IPS-18c (cell line): ENCODE measurements around the gene NUFIP1.

Source experiments
- H3K4me3 ChIP-seq: 2 replicates; pipeline ENCODE4 v1.7.0; 2013; ENCODE audit warnings: low read depth, mild to moderate bottlenecking, low read length, moderate library complexity; ENCODE audit not compliant: insufficient read depth
- H3K9me3 ChIP-seq: one replicate; pipeline ENCODE4 v1.6.1; 2013; ENCODE audit warnings: mild to moderate bottlenecking, low read length, moderate library complexity; ENCODE audit not compliant: control insufficient read depth, insufficient read depth

Gene NUFIP1

GRCh38 chr13:44932171-44932849 lies 57.0 kb downstream of the NUFIP1 start:
- Histone ChIP-seq H3K4me3 (no peak overlapping the region), H3K9me3 (no peaks in the 10 kb centered on the region)

- no peaks in the 10 kb centered on the region for H3K9me3 ChIP-seq
- H3K4me3 ChIP-seq: no peak overlapping the region
Measured at GRCh38 chr13:44930963-44931623, 58.2 kb downstream of the NUFIP1 start.

GRCh38 chr13:44930280-44930679 lies 59.0 kb downstream of the NUFIP1 start:
- Histone ChIP-seq H3K4me3 (no peak overlapping the region), H3K9me3 (no peaks in the 10 kb centered on the region)

- Histone ChIP-seq H3K9me3 (no peaks in the 10 kb centered on the region), H3K4me3 (no peak overlapping the region)
Measured at GRCh38 chr13:44929692-44930091, 59.6 kb downstream of the NUFIP1 start.

- no peak overlapping the region for H3K4me3 ChIP-seq
Measured at GRCh38 chr13:44927968-44928367, 61.3 kb downstream of the NUFIP1 start.

DNA sequence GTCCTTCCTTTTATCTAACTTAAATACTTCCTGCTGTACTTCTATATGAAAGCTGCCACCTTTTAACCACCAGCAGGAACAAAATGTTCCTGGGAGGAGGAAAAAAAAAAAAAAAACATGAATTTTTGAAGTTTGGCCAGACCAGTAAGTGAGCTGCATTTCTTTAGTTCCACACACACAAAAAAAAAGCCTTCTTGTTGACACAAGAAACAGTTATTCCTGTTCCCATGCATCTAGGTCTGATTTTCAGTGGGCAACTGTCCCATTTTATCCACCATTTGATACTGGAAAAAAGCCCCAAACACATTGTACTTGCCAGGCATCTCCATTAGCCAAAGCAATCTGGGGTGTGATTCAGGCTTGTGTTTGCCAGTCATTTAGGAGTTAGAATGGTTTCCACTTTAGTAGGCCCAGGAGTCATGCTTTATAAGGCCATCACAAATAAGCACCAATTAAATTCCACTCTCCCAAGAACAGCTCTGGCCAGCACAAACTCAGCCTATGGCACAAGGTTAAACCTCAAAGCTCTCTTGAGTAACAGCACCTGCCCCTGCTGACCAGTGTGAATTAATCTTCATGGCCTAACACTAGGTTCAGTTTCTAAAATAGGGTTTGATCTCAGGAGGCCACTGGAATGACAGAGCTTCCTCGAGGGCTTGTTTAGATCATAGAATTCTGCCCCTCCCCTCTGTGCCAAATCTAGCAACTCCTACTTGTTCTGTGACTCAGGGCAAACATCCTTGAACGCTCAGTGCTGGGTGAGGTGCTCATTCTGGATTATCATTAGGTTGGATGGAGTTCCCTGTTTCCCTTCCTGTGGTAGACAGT lies 67.1 kb downstream of the NUFIP1 start:
- H3K9me3 ChIP-seq: no peaks in the 10 kb centered on the region
- H3K4me3 ChIP-seq: no peak overlapping the region

More at GRCh38 chr13:44927968-44928367, 61.3 kb downstream of the NUFIP1 start:
- no peaks in the 10 kb centered on the region for H3K9me3 ChIP-seq

DNA sequence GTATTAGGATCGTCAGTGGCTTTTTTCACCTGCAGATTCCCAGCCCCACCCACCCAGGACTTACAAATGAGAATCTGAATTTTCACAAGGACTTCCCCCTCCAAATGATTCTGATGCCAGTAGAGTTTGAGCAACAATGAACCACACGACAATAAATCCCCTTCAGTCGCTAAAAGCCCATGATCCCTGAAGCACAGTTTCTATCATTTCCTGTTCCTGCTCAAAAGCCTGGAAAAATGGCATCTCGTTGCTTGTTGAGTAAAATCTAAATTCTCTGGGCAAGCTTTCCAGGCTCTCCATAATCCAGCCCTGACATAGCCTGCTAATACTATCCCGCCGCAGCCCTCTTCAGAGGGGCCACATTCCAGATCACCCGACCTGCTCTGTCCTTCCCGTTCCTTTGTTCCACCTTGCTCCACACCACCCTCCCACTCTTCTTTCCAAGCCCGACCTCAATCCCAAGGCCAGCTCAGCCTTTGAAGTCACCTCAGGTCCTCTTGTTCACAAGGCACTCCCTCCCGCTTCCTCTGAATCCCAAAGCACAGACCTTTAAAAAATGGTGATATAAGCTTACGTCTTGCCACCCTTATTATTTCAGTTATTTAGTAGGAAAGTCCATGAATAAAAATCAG lies 67.9 kb downstream of the NUFIP1 start:
- Histone ChIP-seq H3K9me3 (no peaks in the 10 kb centered on the region), H3K4me3 (no peak overlapping the region)

- no peaks in the 10 kb centered on the region for H3K9me3 ChIP-seq
Measured at GRCh38 chr13:44920013-44920412, 69.3 kb downstream of the NUFIP1 start.

DNA sequence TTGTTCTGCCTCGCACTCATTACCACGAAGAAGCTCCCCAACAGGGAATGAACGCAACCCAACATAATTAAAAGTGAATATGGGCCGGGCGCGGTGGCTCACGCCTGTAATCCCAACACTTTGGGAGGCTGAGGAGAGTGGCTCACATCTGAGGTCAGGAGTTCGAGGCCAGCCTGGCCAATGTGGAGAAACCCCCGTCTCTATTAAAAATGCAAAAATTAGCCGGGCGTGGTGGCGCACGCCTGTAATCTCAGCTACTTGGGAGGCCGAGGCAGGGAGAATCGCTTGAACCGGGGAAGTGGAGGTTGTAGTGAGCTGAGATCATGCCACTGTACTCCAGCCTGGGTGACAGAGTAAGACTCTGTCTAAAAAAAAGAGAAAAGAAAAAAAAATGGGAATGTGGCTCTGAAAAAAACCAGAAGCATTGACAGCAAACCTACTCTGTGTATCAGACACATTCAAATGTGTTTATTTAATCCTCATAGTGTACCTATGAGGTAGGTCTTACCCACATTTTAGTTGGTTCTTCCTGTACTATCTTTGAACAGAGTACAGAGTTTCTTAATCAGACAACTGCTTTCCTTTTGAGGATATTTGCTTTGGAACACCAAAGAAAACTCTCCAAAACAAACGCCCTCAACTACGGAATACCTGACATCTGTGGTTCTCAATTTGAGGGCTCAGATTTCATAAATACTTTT lies 70.0 kb downstream of the NUFIP1 start:
- Histone ChIP-seq H3K9me3 (no peaks in the 10 kb centered on the region), H3K4me3 (peak overlapping the region; percentile 81; the same call in 1 of the 2 replicates)

More at GRCh38 chr13:44920013-44920412, 69.3 kb downstream of the NUFIP1 start:
- no peak overlapping the region for H3K4me3 ChIP-seq

DNA sequence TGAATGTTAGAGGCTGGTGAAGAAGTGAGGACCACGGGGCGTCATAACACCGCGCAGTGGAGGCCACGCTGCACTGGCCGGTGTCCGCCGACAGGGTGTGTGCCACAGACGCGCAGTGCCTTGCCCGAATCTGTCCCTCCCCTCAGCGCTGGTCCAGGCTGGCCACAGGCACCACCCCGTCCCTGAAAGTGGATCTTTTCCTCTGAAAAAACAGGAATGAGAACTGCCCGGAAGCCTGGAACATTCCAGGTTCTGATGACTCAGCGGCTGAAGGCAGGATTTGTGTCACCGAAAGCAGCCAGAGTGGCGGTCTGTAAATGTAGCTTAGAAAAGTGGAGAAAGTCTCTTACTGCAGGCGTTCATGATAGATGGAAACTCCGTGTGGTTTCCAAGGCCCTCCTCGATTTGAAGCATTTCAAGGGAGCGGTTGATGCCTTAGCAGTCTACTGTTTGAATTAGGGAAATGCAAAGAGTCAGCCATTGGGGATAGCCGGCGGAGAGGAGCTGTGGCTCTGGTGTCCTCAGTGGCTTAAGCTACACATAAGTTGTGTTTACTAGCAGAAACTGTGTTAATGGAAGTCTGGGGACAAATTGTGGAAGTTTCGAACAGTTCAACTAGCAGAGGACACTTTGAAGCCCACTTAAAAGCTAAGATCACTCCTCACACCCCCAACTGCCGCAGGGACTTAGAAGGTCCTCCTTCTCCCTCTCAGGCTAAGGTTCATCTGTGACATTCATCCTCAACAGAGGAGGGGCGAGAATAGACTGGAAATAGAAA lies 70.8 kb downstream of the NUFIP1 start:
- H3K9me3 ChIP-seq: no peaks in the 10 kb centered on the region
- peak overlapping the region; percentile 81 for H3K4me3 ChIP-seq

DNA sequence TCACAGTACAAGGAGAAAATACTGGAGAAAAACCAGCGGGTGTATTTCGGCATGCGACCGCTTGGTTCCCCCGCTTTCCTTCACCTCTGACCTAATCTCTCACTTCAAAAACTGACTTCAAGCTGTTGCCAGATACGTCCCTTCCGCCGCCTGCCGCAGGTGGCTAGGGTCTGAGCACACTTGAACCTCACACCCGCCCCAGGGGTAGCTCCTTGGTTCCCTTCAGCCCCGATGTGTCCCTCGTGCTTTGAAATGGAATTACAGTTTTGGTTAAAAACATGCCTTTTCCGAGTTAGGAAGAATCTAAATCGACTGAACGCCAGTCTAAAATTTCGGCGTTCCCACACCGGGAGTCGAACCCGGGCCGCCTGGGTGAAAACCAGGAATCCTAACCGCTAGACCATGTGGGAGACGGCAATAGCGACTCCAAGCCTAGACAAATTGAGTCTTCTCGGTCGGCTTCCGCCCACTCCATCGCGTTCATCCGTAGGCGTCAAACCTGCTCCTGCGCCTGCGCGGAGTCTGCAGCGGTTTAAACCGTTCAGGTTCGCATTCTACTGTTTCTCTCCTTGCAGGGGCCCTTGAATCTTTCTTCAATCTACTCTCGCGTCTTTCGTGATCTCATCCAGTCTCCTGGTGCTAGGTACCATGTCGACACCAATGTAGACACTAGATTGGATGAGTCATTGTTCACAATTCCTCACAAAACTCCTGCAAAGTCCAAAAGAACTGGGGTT lies 71.5 kb downstream of the NUFIP1 start:
- peak overlapping the region; percentile 81 for H3K4me3 ChIP-seq
- no peaks in the 10 kb centered on the region for H3K9me3 ChIP-seq

DNA sequence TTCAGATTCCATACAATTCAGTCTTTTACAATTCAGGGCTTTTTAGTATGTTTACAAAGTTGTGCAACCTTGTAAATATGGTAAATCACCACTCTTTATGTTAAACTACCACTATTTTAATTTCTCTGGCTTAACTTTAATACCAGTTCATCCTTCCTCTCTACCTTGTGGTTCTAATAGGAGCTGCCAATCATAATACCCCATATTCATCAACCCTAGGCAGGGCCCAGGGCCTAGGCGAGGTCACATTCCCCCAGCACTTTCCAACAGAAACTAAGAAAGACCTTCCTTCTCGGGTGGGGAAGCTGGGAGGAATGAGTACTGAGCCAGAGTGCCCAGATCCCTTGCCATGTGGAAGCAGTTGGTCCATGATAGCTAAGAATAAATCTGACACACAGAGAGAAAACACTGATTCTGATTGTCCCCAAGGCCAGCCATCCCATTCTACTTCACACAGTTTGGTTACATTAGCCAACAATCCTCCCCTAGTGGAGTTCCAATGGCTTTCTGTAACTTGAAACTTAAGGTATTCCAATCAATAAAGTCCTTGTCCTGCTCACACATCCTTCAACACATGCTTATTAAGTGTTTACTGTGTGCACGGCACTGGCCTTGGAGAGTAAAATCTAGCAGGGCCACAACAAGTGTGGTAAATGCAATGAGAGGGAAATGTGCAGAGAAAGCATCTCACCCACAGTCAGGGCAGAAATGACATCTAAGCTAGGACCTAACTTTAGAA lies 76.8 kb downstream of the NUFIP1 start:
- no peaks in the 10 kb centered on the region for H3K9me3 ChIP-seq
- no peak overlapping the region for H3K4me3 ChIP-seq

- Histone ChIP-seq H3K4me3 (no peak overlapping the region), H3K9me3 (no peaks in the 10 kb centered on the region)
Measured at GRCh38 chr13:44908712-44909111, 80.6 kb downstream of the NUFIP1 start.

DNA sequence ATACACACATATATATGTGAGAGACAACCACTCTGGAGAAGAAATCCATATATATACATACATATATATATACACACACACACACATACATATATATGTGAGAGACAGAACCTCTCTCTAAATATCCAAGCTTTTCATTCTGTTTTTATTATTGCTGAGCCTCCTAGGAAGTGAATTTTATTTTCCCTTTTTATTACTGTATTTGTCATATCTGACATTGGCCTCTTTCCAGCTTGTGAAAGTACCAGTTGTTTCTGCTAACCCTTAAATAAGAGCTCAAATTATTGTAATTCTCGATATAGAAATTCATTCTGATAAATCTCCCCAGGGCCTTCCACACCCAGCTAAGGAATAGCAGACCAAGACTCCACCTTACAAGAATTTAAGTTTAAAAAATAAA lies 81.0 kb downstream of the NUFIP1 start:
- H3K4me3 ChIP-seq: no peak overlapping the region
- no peaks in the 10 kb centered on the region for H3K9me3 ChIP-seq

DNA sequence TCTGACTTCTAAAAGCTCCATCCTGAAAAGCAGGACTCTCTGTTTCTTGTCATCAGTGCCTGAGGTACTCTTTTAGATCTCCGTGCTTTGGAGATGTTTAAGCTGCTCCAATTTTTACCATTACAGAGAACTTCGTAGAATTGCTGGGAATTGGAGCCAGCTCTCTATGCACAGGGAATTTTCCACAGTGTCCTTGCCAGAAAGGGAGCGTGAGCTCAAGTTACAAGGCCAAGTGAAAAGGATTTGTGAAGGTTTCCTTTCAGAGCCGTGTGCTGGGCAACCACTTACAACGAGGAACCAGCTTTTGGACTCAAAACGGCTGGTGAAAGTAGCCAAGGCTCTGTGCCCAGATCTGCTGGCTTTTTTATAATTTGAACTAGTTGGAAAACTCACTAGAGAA lies 82.6 kb downstream of the NUFIP1 start:
- H3K4me3 ChIP-seq: no peak overlapping the region
- H3K9me3 ChIP-seq: no peaks in the 10 kb centered on the region
